C4-2B (cell line): ENCODE results near the gene CEP350.
A peak's percentile ranks its signal among the peaks of the same experiment; 100 is the strongest.

Source experiments
- H3K27ac ChIP-seq: fragments of 450-650 bp; 2 replicates; pipeline ENCODE4 v1.5.1; 2017
- CTCF ChIP-seq: fragments of 450-650 bp; conservative IDR thresholded peaks from 2 replicates; pipeline ENCODE4 v1.5.1; 2017; ENCODE audit warnings: mild to moderate bottlenecking
- ZFX ChIP-seq: fragments of 450-650 bp; IDR thresholded peaks from 2 replicates; pipeline ENCODE4 v1.6.1; 2017

The CEP350 gene

DNA sequence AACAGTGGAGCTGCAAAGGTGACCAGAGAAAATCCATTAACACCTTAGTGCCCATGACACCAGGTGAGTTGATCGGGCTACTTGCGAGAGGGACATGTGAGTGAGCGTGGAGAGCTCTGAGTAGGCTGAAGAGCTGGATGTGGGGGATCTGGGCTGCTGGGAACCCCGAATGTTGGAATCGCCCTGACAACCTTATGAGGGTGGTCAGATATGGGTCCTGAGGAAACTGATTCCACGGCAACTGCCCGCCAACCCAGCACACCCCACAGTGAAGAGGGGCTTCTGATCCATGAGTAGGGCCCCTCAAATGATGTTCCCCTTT, 199.4 kb downstream of the CEP350 start:
- no peak for TF ChIP-seq CTCF
- TF ChIP-seq ZFX: no peak
- H3K27ac ChIP-seq: peak overlapping the region; percentile 76

- TF ChIP-seq ZFX: peak; percentile 52
- no peak; the same call in 1 of the 2 replicates for TF ChIP-seq CTCF
- H3K27ac ChIP-seq: peak within 1 kb of the TSS; percentile 76
These were observed 199.9 kb downstream of the CEP350 start, which contains the start of gene QSOX1 for GRCh38 chr1:180154325-180155181. TSS of gene QSOX1 (plus strand) at chr1:180154869. CDS start at chr1:180154908, 39 bp downstream.

DNA sequence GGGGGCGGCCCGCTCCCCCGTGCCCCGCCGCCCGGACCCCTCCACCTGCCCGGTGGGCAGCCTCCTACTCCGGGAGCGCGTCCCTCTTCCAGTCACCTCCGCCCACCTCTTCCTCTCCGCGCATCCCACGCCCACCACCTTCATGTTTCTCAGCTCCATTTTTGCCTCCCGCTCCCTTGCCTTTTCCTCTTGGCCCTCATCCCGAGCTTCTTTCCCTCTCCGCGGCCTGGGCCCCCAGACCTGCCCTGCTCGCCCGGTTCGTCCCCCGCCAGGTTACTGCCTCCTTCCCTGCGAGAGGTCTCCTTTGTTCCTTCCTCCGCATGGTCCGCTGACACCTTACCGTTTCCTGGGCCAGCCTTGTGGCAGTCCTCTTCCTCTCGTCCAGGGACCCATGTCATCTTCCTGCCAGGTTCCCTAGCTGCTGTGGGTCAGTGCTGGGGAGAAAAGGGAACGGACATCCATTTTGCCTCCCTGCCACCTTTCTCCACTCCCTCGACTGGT, 200.6 kb downstream of the CEP350 start:
- TF ChIP-seq CTCF (no peak), ZFX (no peak)
- H3K27ac ChIP-seq: peak overlapping the region; percentile 76

GRCh38 chr1:180156201-180156600, 201.6 kb downstream of the CEP350 start:
- TF ChIP-seq CTCF (no peak), ZFX (no peak)
- peak overlapping the region; percentile 90; the same call in 1 of the 2 replicates for H3K27ac ChIP-seq

- peak overlapping the region; percentile 90 for H3K27ac ChIP-seq
- TF ChIP-seq ZFX (no peak), CTCF (no peak)
These were observed 202.1 kb downstream of the CEP350 start for GRCh38 chr1:180156631-180157091.

DNA sequence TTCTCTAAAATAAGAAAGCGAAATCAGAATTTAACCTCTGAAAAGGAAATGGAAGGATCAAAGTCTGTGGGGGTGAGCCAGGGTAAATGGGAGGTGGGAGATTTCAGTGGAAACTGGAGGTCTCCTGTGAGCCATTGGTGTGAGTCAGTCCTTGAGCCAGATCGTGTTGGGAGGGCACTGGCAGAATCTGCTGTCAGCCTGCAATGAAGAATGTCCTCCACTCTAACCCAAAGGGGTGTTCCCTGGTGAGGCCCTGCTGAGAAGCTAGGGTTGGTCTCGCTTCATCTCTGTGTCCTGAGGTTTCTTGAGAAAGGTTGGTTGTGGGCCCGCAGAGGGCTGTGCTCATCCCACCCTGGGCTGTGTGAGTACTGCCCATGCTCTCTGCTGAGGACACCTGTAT, 202.5 kb downstream of the CEP350 start:
- H3K27ac ChIP-seq: peak overlapping the region; percentile 90
- no peak for TF ChIP-seq ZFX
- no peak for TF ChIP-seq CTCF

- H3K27ac ChIP-seq: peak overlapping the region; percentile 90
- TF ChIP-seq ZFX: no peak
- no peak for TF ChIP-seq CTCF
These were observed 203.0 kb downstream of the CEP350 start for GRCh38 chr1:180157576-180158057.
